HG03103 (cell line): ENCODE measurements around the gene PSTK.

Source experiments
- ATAC-seq: cut with Tn5 transposase; IDR thresholded peaks from one replicate; pipeline ENCODE4 v1.9.1; 2021; ENCODE audit warnings: low read depth; ENCODE audit not compliant: unreplicated experiment

The PSTK gene

GRCh38 chr10:122980209-122981065, at the start of gene PSTK:
Gene PSTK, plus strand, starts transcription at chr10:122980401. Its CDS starts 79 bp downstream, at chr10:122980480.
- peak; percentile 88 for ATAC-seq

GRCh38 chr10:122931088-122931906, 48.9 kb upstream of the PSTK start:
- no peak for ATAC-seq

DNA sequence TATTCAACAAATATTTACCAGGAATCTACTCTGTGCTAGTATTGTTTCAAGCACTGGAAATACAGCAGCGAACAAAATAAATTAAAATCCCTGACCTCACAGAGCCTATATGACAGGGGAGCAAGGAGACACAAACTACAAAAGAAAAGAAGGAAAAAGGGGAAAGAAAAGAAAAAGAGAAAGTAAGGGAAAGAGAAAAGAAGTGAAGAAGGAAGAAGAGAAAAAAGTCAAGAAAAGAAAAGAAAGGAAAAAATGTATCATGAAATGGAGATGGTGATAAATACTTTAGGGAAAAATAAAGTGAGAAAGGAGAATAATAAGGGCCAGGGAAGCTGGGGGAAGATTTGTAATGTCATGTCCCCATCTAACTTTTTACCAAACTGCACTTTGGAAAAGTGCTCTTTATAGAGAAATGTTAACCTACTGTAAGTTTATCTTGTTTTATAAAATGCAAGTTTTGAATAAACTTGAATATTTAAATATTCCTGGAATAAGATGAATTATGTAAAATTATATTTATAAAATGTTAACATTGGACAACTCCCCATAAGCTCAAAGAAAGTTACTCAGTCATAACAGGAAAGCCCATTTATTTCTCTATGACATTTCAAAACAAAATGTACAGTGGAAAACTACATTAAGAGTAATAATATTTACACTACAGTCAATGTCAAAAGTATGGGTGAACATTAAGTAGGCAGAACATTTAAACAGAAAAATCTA, 40.9 kb upstream of the PSTK start:
- ATAC-seq = no peak

DNA sequence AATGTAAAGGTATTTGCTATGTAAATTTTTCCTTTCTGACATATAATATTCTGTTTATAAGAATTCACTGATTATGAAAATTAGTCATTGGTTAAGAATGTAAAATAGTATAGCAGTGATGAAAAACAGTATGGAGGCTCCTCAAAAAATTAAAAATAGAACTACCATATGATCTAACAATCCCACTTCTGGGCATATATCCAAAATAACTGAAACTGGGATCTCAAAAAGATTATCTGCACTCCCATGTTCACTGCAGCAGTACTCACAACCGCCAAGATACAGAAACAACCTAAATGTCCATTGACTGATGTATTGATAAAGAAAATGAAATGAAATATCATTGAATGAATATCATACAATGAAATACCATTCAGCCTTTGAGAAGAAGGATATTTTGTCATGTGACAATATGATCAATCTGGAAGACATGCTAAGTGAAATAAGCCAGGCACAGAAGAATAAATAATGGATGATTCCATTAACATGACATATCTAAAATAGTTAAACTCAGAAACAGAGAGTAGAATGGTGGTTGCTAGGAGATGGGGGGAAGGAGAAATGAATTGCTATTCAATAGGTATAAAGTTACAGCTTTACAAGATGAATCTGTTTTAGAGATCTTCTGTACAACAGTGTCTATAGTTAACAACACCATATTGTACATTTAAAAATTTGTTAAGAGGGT, 40.2 kb upstream of the PSTK start:
- ATAC-seq = no peak

DNA sequence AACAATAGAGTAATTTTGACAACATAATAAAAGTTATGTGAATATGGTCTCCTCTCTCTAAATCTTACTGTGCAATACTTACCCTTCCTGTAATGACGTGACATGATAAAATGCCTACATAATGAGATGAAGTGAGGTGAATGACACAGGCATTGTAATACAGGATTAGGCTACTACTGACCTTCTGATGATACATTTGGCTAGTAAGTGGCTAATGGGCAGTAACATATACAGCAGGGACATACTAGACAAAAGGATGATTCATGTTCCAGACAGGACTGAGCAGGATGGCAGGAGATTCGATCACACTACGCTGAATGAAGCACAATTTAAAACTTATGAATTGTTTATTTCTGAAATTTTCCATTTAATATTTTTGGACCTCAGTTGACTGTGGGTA, 30.9 kb upstream of the PSTK start:
- ATAC-seq = no peak

- ATAC-seq = peak; percentile 97
These were observed 26.1 kb upstream of the PSTK start, which contains the start of gene C10orf88 for GRCh38 chr10:122953902-122954730. Gene C10orf88, minus strand, starts transcription at chr10:122954227. Its CDS starts 49 bp downstream, at chr10:122954178.

DNA sequence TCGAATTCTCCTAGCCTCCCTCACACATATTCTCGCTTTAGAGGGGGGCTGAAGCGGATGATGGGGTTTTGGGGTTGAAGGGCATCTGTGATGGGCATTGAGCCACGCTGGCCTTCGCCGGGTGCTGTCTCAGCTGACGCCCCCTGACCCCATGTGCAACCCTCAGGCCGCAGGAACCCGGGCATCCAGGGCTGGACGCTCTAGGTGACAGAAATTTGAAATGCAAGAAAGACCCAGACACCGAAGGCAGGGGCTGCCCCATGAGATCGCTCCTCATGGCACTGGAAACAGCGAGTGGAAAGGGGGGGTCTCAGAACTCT, 25.5 kb upstream of the PSTK start:
- ATAC-seq = no peak

DNA sequence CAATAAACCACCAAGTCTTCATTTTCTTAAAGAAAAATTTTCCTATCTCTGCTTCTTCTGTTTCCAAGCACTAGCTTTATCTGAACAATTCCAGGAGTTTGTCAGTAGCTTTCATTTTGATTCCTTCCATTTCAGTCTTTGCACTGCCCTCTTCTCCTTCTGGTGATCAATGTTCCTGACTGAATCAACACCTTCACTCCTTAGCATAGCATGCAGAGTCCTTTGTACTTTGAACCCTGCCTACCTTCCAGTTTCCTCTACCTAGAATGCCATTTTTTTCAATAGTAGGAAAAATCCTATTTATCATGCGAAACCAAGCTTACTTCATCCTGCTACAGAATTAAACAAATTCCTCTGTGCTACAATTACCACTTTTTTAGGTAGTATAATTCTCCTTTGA, 24.3 kb upstream of the PSTK start:
- no peak for ATAC-seq

DNA sequence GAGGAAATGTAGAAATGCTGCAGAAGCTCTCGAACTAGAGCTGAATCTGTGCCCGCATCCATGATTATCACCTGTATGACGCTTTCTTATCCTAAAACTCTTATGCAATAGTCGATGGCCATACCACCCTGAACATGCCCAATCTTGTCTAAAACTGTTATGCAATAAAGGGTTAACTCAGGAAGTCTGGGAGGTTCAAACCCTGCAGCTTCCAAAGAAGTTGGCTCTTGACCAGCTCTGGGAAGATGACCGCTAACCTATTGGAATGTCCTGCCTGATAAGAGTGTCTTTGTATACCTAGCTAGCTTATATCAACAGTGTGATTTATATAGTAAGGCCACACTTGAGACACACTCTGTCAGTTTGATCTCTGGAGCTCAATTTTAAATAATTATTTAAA, 22.7 kb upstream of the PSTK start:
- ATAC-seq = no peak

DNA sequence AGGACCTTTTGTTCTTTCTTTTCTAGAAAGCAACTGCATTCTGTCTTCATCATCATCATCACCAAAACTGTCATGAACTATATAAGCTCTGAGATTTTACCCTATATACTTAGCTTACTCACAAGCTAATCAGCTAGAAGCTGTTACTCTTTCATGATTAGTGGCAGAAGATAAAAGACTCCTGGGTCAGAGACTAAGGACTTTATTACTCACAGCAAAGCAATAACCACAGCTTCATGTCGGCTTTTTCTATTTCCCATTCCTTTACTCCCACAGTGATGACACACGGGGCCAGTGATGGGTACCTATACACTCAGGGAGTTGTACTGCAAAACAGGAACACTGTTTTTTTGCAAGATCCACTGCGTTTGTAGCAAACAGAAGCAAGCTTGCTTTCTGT, 17.8 kb upstream of the PSTK start:
- ATAC-seq = no peak

GRCh38 chr10:122966879-122967278, 13.3 kb upstream of the PSTK start:
- no peak for ATAC-seq

DNA sequence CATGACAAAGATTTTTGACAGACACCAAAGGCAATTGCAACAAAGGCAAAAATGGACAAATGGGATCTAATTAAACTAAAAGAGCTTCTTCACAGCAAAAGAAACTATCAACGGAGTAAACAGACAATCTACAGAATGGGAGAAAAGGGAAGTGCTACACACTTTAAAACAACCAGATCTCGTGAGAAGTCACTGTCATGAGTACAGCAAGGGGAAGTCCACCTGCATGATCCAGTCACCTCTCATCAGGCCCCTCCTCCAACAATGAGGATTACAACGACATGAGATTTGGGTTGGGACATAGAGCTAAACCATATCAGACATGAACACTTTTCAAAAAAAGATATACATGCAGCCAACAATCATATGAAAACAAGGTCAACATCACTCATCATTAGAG, 11.5 kb upstream of the PSTK start:
- ATAC-seq = no peak

- ATAC-seq = no peak
These were observed 6.2 kb upstream of the PSTK start for GRCh38 chr10:122974023-122974422.

DNA sequence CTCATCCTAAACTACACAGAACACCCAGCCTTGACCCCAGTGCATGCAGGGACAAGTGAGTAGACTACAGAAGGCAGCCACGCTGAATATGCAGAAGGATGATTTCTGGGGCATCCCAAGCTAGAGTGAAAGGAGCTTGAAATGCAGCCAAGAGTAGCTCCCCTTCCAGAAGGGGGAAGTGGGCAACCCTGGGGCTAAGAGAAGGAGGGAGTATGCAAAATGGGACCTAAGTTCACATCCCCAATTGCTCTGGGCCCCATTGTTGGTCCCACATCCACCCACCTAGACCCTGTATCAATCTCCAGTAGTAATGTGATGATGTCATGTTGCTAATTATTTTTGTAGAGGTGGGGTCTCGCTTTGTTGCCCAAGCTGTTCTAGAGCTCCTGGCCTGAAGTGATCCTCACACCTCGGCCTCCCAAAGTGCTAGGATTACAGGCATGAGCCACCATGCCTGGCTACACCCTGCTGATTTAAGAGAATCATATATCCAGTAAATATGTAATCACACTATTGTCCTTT, 5.6 kb upstream of the PSTK start:
- ATAC-seq = no peak

DNA sequence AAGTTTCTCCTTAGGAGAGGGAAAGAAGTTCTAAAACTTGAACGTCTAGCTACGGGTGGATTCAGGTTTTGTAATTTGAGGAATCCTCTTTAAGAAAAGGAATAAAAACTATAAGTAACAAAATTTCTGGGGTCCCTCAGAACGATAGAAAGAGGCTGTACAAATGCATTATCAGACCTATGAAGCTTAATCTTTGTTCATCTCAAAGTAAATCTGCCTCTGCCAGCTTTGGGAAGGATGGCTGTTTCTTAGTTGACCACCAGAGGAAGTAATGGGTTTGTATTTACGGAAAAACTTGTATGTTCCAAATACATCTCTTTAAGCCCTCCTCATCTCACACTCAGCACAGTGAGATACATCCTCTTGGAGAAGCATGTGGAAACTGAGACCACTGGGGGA, 864 bp downstream of the PSTK start:
- no peak for ATAC-seq

DNA sequence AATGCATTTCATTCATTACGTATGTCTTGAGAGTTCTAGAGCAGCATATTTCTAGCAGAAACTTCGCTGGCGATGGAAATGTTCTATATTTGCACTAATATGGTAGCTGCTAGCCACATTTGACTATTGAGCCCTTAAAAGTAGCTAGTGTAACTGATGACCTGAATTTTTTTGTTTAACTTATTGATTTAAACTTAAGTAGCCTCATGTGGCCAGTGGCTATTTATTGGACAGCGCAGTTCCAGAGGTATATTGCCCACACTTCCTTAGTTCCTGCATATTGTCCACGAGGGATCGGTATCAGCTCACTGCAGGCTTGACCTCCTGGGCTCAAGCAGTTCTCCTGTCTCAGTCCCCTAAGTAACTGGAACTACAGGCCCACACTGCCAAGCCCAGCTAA, 3.7 kb downstream of the PSTK start:
- no peak for ATAC-seq

DNA sequence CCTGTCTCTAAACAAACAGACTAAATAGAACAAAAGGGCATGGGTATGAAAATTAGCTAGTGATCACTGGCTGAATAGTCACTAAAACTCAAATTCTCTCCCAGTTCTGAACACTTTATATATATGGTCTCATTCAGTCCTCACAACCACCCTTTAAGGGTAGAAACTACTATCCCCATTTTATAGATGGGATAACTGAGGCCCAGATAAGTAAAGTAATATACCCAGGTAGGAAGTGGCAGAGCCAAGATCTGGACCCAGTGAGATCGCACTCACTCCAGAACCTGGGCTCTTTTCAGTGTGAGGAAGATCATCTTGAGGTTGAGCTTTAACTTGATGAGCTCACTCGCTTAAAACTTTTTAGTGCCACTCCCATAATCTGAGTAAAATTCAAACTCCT, 4.5 kb downstream of the PSTK start:
- ATAC-seq = no peak

DNA sequence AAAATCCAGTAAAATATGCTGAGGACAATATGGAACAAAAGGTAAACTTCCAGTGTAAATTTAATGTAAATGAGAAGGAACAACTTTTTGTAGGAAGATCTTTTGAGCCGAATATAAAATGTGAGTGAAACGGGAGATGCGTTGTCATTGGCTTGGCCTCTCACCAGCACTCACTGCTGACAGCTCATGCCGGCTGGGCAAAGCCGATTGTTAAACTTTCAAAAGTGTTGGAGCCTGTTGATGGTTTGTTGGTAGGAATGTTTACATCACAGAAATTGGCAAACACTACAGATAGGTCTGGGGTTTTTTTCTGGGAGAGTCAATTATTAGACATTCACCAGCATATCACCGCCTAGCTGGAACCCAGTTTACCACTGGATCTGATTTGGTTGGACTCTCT, 6.1 kb downstream of the PSTK start:
- no peak for ATAC-seq

DNA sequence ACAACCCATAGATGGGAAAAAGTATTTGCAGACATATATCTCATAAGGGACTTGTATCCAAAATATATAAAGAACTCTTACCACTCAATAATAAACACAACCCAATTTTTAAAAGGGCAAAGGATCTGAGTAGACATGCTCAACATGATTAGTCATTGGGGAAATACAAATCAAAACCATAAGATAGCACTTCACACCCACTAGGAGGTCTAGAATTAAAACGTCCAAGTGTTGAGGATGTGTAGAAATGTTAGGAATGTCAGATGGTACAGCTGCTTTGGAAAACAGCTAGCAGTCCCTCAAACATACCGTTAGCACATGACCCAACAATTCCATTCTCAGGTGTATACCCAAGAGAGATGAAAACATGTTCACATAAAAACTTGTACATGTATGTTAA, 8.3 kb downstream of the PSTK start:
- no peak for ATAC-seq

DNA sequence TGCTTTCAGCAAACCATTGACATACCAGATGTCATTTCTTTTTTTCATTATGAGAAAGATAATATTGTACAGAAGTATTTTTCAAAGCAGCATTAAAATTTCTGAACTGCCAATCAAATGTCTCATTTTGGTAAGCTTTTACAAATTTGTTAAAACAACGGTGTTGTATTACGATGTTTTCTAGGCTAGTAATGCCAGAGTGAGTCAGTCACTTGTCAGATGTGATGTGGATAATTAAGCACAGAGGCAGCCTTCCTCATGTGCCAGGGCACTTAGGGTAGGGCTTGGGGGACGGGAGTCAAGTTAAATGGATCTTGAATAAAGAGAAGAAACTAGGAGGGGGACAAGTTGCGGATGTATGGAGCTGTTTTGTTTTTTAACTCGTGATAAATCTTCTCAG, 10.1 kb downstream of the PSTK start:
- ATAC-seq = no peak
